CD14-positive monocyte (primary cell): ENCODE data around the gene THSD7B. TPM values are rescaled to one million over a fixed set of nuclear protein-coding genes. Genes with fewer than 3 reads are reported as not detected.

ENCODE experiments used
- DNase-seq, 3 donors: peaks; one replicate each; pipeline ENCODE4 v3.0.0-alpha.2; 2011 to 2022
- H2AFZ ChIP-seq: 2 replicates; pipeline ENCODE4 v1.6.0; 2012; ENCODE audit warnings: mild to moderate bottlenecking, low read depth, low read length, inconsistent platforms; ENCODE audit not compliant: insufficient read depth, poor library complexity, severe bottlenecking
- H3K27ac ChIP-seq, 2 donors: 1 replicate in 1 of 2; 2 replicates in 1 of 2; pipeline ENCODE4 v1.5.1; 2012 to 2013; ENCODE audit warnings: low read length in 2 of 2, control low read depth in 1 of 2, inconsistent platforms in 1 of 2, low read depth in 1 of 2, mild to moderate bottlenecking in 1 of 2
- H3K27me3 ChIP-seq, 2 donors: one replicate each; pipeline versions ENCODE4 v1.6.0 to v1.6.1; 2011 to 2013; ENCODE audit warnings: low read length in 2 of 2; ENCODE audit not compliant: control insufficient read depth in 2 of 2, insufficient read depth in 2 of 2
- H3K36me3 ChIP-seq, 2 donors: replicated peaks in 1 of 2; 1 replicate in 1 of 2; 2 replicates in 1 of 2; pipeline versions ENCODE4 v1.5.1 to v1.6.1; 2012 to 2013; ENCODE audit warnings: low read length in 2 of 2, control low read depth in 1 of 2, inconsistent platforms in 1 of 2, mild to moderate bottlenecking in 1 of 2; ENCODE audit not compliant: insufficient read depth in 2 of 2, control insufficient read depth in 1 of 2
- H3K4me1 ChIP-seq, 2 donors: 1 replicate in 1 of 2; 2 replicates in 1 of 2; pipeline versions ENCODE4 v1.5.1 to v1.6.1; 2012 to 2013; ENCODE audit warnings: low read length in 2 of 2, control low read depth in 1 of 2, inconsistent platforms in 1 of 2, mild to moderate bottlenecking in 1 of 2, moderate library complexity in 1 of 2; ENCODE audit not compliant: insufficient read depth in 2 of 2, control insufficient read depth in 1 of 2
- H3K4me2 ChIP-seq: replicated peaks from 2 replicates; pipeline ENCODE3; 2012; ENCODE audit warnings: low read length, moderate library complexity, mild to moderate bottlenecking; ENCODE audit not compliant: poor library complexity, severe bottlenecking; ENCODE audit errors: extremely low read depth
- H3K4me3 ChIP-seq, 3 experiments: fragments of 200-600 bp in 1 of 3; sonication (generic) in 1 of 3; replicated peaks in 1 of 3; 1 replicate in 2 of 3; 2 replicates in 1 of 3; pipeline ENCODE4 v1.5.1; 2011 to 2013; ENCODE audit warnings: low read length in 3 of 3, mild to moderate bottlenecking in 3 of 3, control low read depth in 2 of 3, low read depth in 2 of 3, inconsistent platforms in 1 of 3, moderate library complexity in 1 of 3
- H3K79me2 ChIP-seq: 2 replicates; pipeline ENCODE4 v1.6.0; 2012; ENCODE audit warnings: mild to moderate bottlenecking, control low read depth, inconsistent platforms, low read length, moderate library complexity; ENCODE audit not compliant: insufficient read depth
- H3K9ac ChIP-seq: 2 replicates; pipeline ENCODE4 v1.6.0; 2017; ENCODE audit warnings: low read length, mild to moderate bottlenecking; ENCODE audit not compliant: insufficient read depth, poor library complexity, severe bottlenecking
- H3K9me3 ChIP-seq, 2 donors: replicated peaks in 1 of 2; 1 replicate in 1 of 2; 2 replicates in 1 of 2; pipeline versions ENCODE4 v1.5.1 to v1.6.1; 2012 to 2013; ENCODE audit warnings: low read length in 2 of 2, control low read depth in 1 of 2; ENCODE audit not compliant: control insufficient read depth in 1 of 2, insufficient read depth in 1 of 2
- H4K20me1 ChIP-seq: 2 replicates; pipeline ENCODE4 v1.6.0; 2012; ENCODE audit warnings: mild to moderate bottlenecking, low read length, control low read depth, moderate library complexity; ENCODE audit not compliant: insufficient read depth
- H3K27ac Mint-ChIP-seq, 7 donors: one replicate each; pipeline ENCODE4 v1.8.0; 2020; ENCODE audit warnings: mild to moderate bottlenecking in 7 of 7, mixed read lengths in 7 of 7, moderate library complexity in 6 of 7, inconsistent platforms in 2 of 7
- H3K27me3 Mint-ChIP-seq, 3 donors: one replicate each; pipeline ENCODE4 v1.8.0; 2021 to 2022; ENCODE audit warnings: low read depth in 3 of 3, mild to moderate bottlenecking in 3 of 3, mixed read lengths in 3 of 3, moderate library complexity in 3 of 3, inconsistent platforms in 1 of 3
- H3K36me3 Mint-ChIP-seq, 2 donors: one replicate each; pipeline ENCODE4 v1.8.0; 2020; ENCODE audit warnings: mixed read lengths in 2 of 2, inconsistent platforms in 1 of 2, mild to moderate bottlenecking in 1 of 2
- H3K4me1 Mint-ChIP-seq: one replicate; pipeline ENCODE4 v1.8.0; 2020; ENCODE audit warnings: mild to moderate bottlenecking, mixed read lengths
- H3K4me3 Mint-ChIP-seq, 2 donors: one replicate each; pipeline ENCODE4 v1.8.0; 2020; ENCODE audit warnings: mild to moderate bottlenecking in 2 of 2, mixed read lengths in 2 of 2, moderate library complexity in 1 of 2
- H3K9me3 Mint-ChIP-seq, 7 donors: one replicate each; pipeline ENCODE4 v1.8.0; 2020 to 2022; ENCODE audit warnings: mixed read lengths in 7 of 7, mild to moderate bottlenecking in 6 of 7, moderate library complexity in 6 of 7, inconsistent platforms in 2 of 7
- CTCF ChIP-seq: fragments of 200-600 bp; IDR thresholded peaks from one replicate; pipeline ENCODE4 v1.8.0; 2022; ENCODE audit warnings: antibody characterized with exemption, mild to moderate bottlenecking
- WGBS: methylation state at CpG from one replicate; pipeline ENCODE4 v1.1.5; 2013; ENCODE audit warnings: missing lambda C conversion rate; ENCODE audit not compliant: insufficient coverage; 5-methylcytosine and 5-hydroxymethylcytosine counted together
- intact Hi-C, 2 donors: fragments of 100-400 bp; cut with micrococcal nuclease; formaldehyde crosslinking; loops; one replicate each; pipeline versions ENCODE4 v1.15.0 to v1.15.1; 2023
- polyA plus RNA-seq, 3 donors: library from polyadenylated mRNA; depleted of rRNA in 1 of 3; unstranded in 2 of 3; stranded (reverse) in 1 of 3; fragments of 300-500 nt in 2 of 3; fragments of >200 nt in 1 of 3; fragmentation: Illumina TruSeq in 2 of 3; gene quantifications; 1 replicate in 2 of 3; 2 replicates in 1 of 3; pipeline ENCODE4 v1.2.3, GENCODE V29; 2012 to 2021

The THSD7B gene
- polyA plus RNA-seq, 3 donors = not detected

GRCh38 chr2:136767030-136767429 lies 1.7 kb downstream of the THSD7B start:
- peak overlapping the region in 1 of 2 donors; percentile 75 for H3K4me3 Mint-ChIP-seq
- no peak overlapping the region for H3K4me2 ChIP-seq
- H4K20me1 ChIP-seq = no peaks in the 10 kb centered on the region
- H3K79me2 ChIP-seq = no peaks in the 10 kb centered on the region
- no peaks in the 10 kb centered on the region for H3K4me1 ChIP-seq
- no peak overlapping the region for H3K9ac ChIP-seq
- no peak overlapping the region for H2AFZ ChIP-seq
- intact Hi-C loops = no loop called here
- peaks cover 32 to 54% of the 10 kb centered on the region in 2 donors for H3K27me3 ChIP-seq
- no peak overlapping the region for H3K4me3 ChIP-seq
- H3K27ac ChIP-seq = no peak overlapping the region
- no peak for TF ChIP-seq CTCF
- WGBS = 33% methylated on average over 1 of the region's 2 CpGs
- peaks cover 42 to 63% (median 52%) of the 10 kb centered on the region in 3 donors for H3K27me3 Mint-ChIP-seq
- H3K9me3 Mint-ChIP-seq = peaks cover 0 to 16% (median 4%) of the 10 kb centered on the region in 7 donors
- H3K9me3 ChIP-seq = peaks cover 0 to 19% of the 10 kb centered on the region in 2 donors
- no peak for DNase-seq
- H3K4me1 Mint-ChIP-seq = no peaks in the 10 kb centered on the region
- H3K36me3 ChIP-seq = no peaks in the 10 kb centered on the region
- H3K27ac Mint-ChIP-seq = no peak overlapping the region
- peaks cover 0 to 2% of the 10 kb centered on the region in 2 donors for H3K36me3 Mint-ChIP-seq

GRCh38 chr2:136769871-136770270 lies 4.5 kb downstream of the THSD7B start:
- Mint-ChIP-seq H3K4me3 (no peak overlapping the region), H3K27me3 (peaks cover 23 to 35% (median 34%) of the 10 kb centered on the region in 3 donors), H3K4me1 (no peaks in the 10 kb centered on the region), H3K36me3 (peaks cover 0 to 2% of the 10 kb centered on the region in 2 donors), H3K27ac (no peak overlapping the region), H3K9me3 (peaks cover 0 to 9% (median 4%) of the 10 kb centered on the region in 7 donors)
- Histone ChIP-seq H3K4me3 (no peak overlapping the region), H3K27me3 (peaks cover 20 to 34% of the 10 kb centered on the region in 2 donors), H2AFZ (no peak overlapping the region), H3K9ac (no peak overlapping the region), H3K4me2 (no peak overlapping the region), H3K4me1 (no peaks in the 10 kb centered on the region), H3K27ac (no peak overlapping the region), H3K79me2 (no peaks in the 10 kb centered on the region), H3K9me3 (peaks cover 0 to 14% of the 10 kb centered on the region in 2 donors), H3K36me3 (no peaks in the 10 kb centered on the region), H4K20me1 (no peaks in the 10 kb centered on the region)
- DNase-seq = no peak
- 100% methylated on average over 2 of the region's 6 CpGs for WGBS
- intact Hi-C loops = no loop called here
- TF ChIP-seq CTCF = no peak
